Measurements from ENCODE around the gene RPL4. TPM values are rescaled to one million over a fixed set of nuclear protein-coding genes. Genes with fewer than 3 reads are reported as not detected.
"Not testable (repeated sequence)": the region's sequence is repeated elsewhere in the genome, so short reads cannot be mapped to it uniquely, and the experiment has no call there.

RPL4 gene
- total RNA-seq, 1 donor from 2014 or later = 2,957 TPM

GRCh38 chr15:66515901-66516322, 11.3 kb upstream of the RPL4 start:
- TF ChIP-seq CTCF (conservative IDR thresholded peaks at IDR 0.05; ENCODE audit: low read depth, low read length) = no peak
- no peak for DNase-seq (ENCODE audit: low read depth)

GRCh38 chr15:66514586-66514985, 9.9 kb upstream of the RPL4 start:
- no peak for TF ChIP-seq CTCF (conservative IDR thresholded peaks at IDR 0.05; ENCODE audit: low read depth, low read length)
- H3K4me3 ChIP-seq (ENCODE audit: low read depth, low read length) = no peak overlapping the region
- DNase-seq (ENCODE audit: low read depth) = no peak

More at GRCh38 chr15:66515901-66516322, 11.3 kb upstream of the RPL4 start:
- no peak overlapping the region for H3K4me3 ChIP-seq (ENCODE audit: low read depth, low read length)

- no peak overlapping the region for H3K4me3 ChIP-seq (ENCODE audit: low read depth, low read length)
- DNase-seq (ENCODE audit: low read depth) = peak; percentile 19
- no peak for TF ChIP-seq CTCF (conservative IDR thresholded peaks at IDR 0.05; ENCODE audit: low read depth, low read length)
Measured at GRCh38 chr15:66508293-66508883, 3.7 kb upstream of the RPL4 start.

- TF ChIP-seq CTCF (conservative IDR thresholded peaks at IDR 0.05; ENCODE audit: low read depth, low read length) = no peak
- no peak for DNase-seq (ENCODE audit: low read depth)
- H3K4me3 ChIP-seq (ENCODE audit: low read depth, low read length) = peak overlapping the region; percentile 62
Measured at GRCh38 chr15:66505818-66506217, 1.2 kb upstream of the RPL4 start.

GRCh38 chr15:66505430-66505811, 766 bp upstream of the RPL4 start:
- DNase-seq (ENCODE audit: low read depth) = peak; percentile 23

GRCh38 chr15:66503780-66504562, 684 bp downstream of the RPL4 start:
- TF ChIP-seq CTCF (conservative IDR thresholded peaks at IDR 0.05; ENCODE audit: low read depth, low read length) = no peak
- peak overlapping the region; percentile 62 for H3K4me3 ChIP-seq (ENCODE audit: low read depth, low read length)
- no peak for DNase-seq (ENCODE audit: low read depth)

More at GRCh38 chr15:66505430-66505811, 766 bp upstream of the RPL4 start:
- H3K4me3 ChIP-seq (ENCODE audit: low read depth, low read length) = peak overlapping the region; percentile 62
- TF ChIP-seq CTCF (conservative IDR thresholded peaks at IDR 0.05; ENCODE audit: low read depth, low read length) = no peak

GRCh38 chr15:66503041-66503648, 1.5 kb downstream of the RPL4 start:
- peak overlapping the region; percentile 62 for H3K4me3 ChIP-seq (ENCODE audit: low read depth, low read length)
- DNase-seq (ENCODE audit: low read depth) = not testable (repeated sequence)

All from epithelial cell of proximal tubule (primary cell).